Tibial nerve (tissue), 4 donors: ENCODE results near the gene FBXL22. TPM values are rescaled to one million over a fixed set of nuclear protein-coding genes. Genes with fewer than 3 reads are reported as not detected.
A peak's percentile ranks its signal among the peaks of the same experiment; 100 is the strongest.

ENCODE experiments used
- DNase-seq, 2 donors: peaks; one replicate each; pipeline ENCODE4 v3.0.0-alpha.2; 2019; ENCODE audit warnings: low spot score in 2 of 2
- H3K27ac ChIP-seq, 4 donors: fragments of 200-600 bp; sonication (generic) in 3 of 4; one replicate each; pipeline ENCODE4 v1.5.1; 2017 to 2019; ENCODE audit warnings: mild to moderate bottlenecking in 1 of 4
- H3K27me3 ChIP-seq, 2 donors: fragments of 200-600 bp; sonication (generic) in 1 of 2; one replicate each; pipeline versions ENCODE4 v1.5.1 to v1.6.0; 2017 to 2019
- H3K36me3 ChIP-seq, 3 donors: fragments of 200-600 bp; sonication (generic); one replicate each; pipeline ENCODE4 v1.5.1; 2018 to 2019
- H3K4me1 ChIP-seq, 4 donors: fragments of 200-600 bp; sonication (generic) in 3 of 4; one replicate each; pipeline ENCODE4 v1.5.1; 2017 to 2019
- H3K4me3 ChIP-seq, 4 donors: fragments of 200-600 bp; sonication (generic) in 3 of 4; one replicate each; pipeline ENCODE4 v1.5.1; 2017 to 2019; ENCODE audit warnings: mild to moderate bottlenecking in 1 of 4, moderate library complexity in 1 of 4
- H3K9me3 ChIP-seq, 4 donors: fragments of 200-600 bp; sonication (generic) in 3 of 4; one replicate each; pipeline ENCODE4 v1.5.1; 2017 to 2019
- CTCF ChIP-seq, 5 experiments: fragments of 200-600 bp in 3 of 5; fragments of 450-650 bp in 2 of 5; sonication (generic) in 3 of 5; IDR thresholded peaks; one replicate each; pipeline ENCODE4 v1.5.1; 2016 to 2019; ENCODE audit warnings: antibody characterized with exemption in 5 of 5, mild to moderate bottlenecking in 3 of 5, moderate library complexity in 2 of 5
- EP300 ChIP-seq, 2 donors: sonication (generic); formaldehyde crosslinking; IDR thresholded peaks; one replicate each; pipeline ENCODE4 v1.6.1; 2017; ENCODE audit warnings: antibody characterized with exemption in 2 of 2, mild to moderate bottlenecking in 1 of 2
- POLR2A ChIP-seq, 2 donors: fragments of 450-650 bp; IDR thresholded peaks; one replicate each; pipeline ENCODE4 v1.6.1; 2017; ENCODE audit warnings: antibody characterized with exemption in 2 of 2, mild to moderate bottlenecking in 2 of 2, moderate library complexity in 2 of 2
- WGBS, 2 donors: methylation state at CpG; one replicate each; pipeline ENCODE4 v1.1.5; 2018; 5-methylcytosine and 5-hydroxymethylcytosine counted together
- total RNA-seq, 4 donors: library from RNA; depleted of rRNA; stranded (reverse); fragments of >200 nt; gene quantifications; one replicate each; pipeline ENCODE4 v1.1.0, GENCODE V29; 2016

FBXL22 gene
- 1 to 10 TPM in 2 of 4 donors, under 1 TPM in 1, not detected in 1; 0.63 to 2.8 (median 2.7) TPM for total RNA-seq

- Histone ChIP-seq H3K4me1 (peaks cover 0 to 52% (median 18%) of the 10 kb centered on the region in 4 donors), H3K27ac (peak within 1 kb of the TSS; percentile 35 to 92 (median 85)), H3K9me3 (no peaks in the 10 kb centered on the region), H3K27me3 (no peaks in the 10 kb centered on the region), H3K36me3 (peaks cover 0 to 24% (median 0%) of the 10 kb centered on the region in 3 donors), H3K4me3 (peak within 1 kb of the TSS in 1 of 4 donors; percentile 25)
- no peak for TF ChIP-seq EP300 (IDR thresholded peaks at IDR 0.05)
- TF ChIP-seq POLR2A (IDR thresholded peaks at IDR 0.05): no peak
- TF ChIP-seq CTCF (IDR thresholded peaks at IDR 0.05): no peak
- no peak for DNase-seq
- WGBS, 2 donors: 49 to 62% methylated on average over 20 to 23 of the region's 23 CpGs
Observed at GRCh38 chr15:63597038-63597790, at the start of gene FBXL22. Gene FBXL22, plus strand, starts transcription at chr15:63597387. Its CDS starts 6 bp downstream, at chr15:63597393.

- Histone ChIP-seq H3K27me3 (no peaks in the 10 kb centered on the region), H3K27ac (no peak overlapping the region), H3K4me3 (no peak overlapping the region), H3K9me3 (no peaks in the 10 kb centered on the region), H3K36me3 (peaks cover 0 to 13% (median 0%) of the 10 kb centered on the region in 3 donors), H3K4me1 (peaks cover 0 to 38% (median 20%) of the 10 kb centered on the region in 4 donors)
- 39 to 40% methylated on average over 1 of the region's 1 CpG for WGBS, 2 donors
- DNase-seq: no peak
- TF ChIP-seq POLR2A (IDR thresholded peaks at IDR 0.05) (no peak), CTCF (IDR thresholded peaks at IDR 0.05) (no peak), EP300 (IDR thresholded peaks at IDR 0.05) (no peak)
Observed at GRCh38 chr15:63551400-63551799, 45.8 kb upstream of the FBXL22 start.

- no peak overlapping the region for H3K4me3 ChIP-seq
- TF ChIP-seq POLR2A (IDR thresholded peaks at IDR 0.05) (no peak), EP300 (IDR thresholded peaks at IDR 0.05) (peak in 1 of 2 donors; percentile 75), CTCF (IDR thresholded peaks at IDR 0.05) (no peak)
- 4 to 5% methylated on average over 3 of the region's 3 CpGs for WGBS, 2 donors
Observed at GRCh38 chr15:63553388-63553791, 43.8 kb upstream of the FBXL22 start.

GRCh38 chr15:63554337-63554927 lies 42.8 kb upstream of the FBXL22 start:
- no peak for TF ChIP-seq EP300 (IDR thresholded peaks at IDR 0.05)
- no peak for TF ChIP-seq CTCF (IDR thresholded peaks at IDR 0.05)
- no peak for TF ChIP-seq POLR2A (IDR thresholded peaks at IDR 0.05)
- no peaks in the 10 kb centered on the region for H3K9me3 ChIP-seq
- no peaks in the 10 kb centered on the region for H3K27me3 ChIP-seq
- H3K4me1 ChIP-seq: peaks cover 0 to 42% (median 20%) of the 10 kb centered on the region in 4 donors
- H3K4me3 ChIP-seq: no peak overlapping the region
- no peak for DNase-seq
- peaks cover 0 to 19% (median 0%) of the 10 kb centered on the region in 3 donors for H3K36me3 ChIP-seq
- WGBS, 2 donors: 92 to 97% methylated on average over 2 of the region's 2 CpGs
- no peak overlapping the region for H3K27ac ChIP-seq

More at GRCh38 chr15:63553388-63553791, 43.8 kb upstream of the FBXL22 start:
- peak in 1 of 2 donors; percentile 15 for DNase-seq
- Histone ChIP-seq H3K4me1 (peaks cover 0 to 42% (median 20%) of the 10 kb centered on the region in 4 donors), H3K9me3 (no peaks in the 10 kb centered on the region), H3K36me3 (peaks cover 0 to 19% (median 0%) of the 10 kb centered on the region in 3 donors), H3K27me3 (no peaks in the 10 kb centered on the region), H3K27ac (peak overlapping the region in 2 of 4 donors; percentile 54 to 71)

GRCh38 chr15:63555507-63555906 lies 41.7 kb upstream of the FBXL22 start:
- Histone ChIP-seq H3K4me3 (no peak overlapping the region), H3K9me3 (no peaks in the 10 kb centered on the region), H3K27ac (no peak overlapping the region), H3K27me3 (no peaks in the 10 kb centered on the region), H3K36me3 (peaks cover 0 to 22% (median under 1%) of the 10 kb centered on the region in 3 donors), H3K4me1 (peaks cover 0 to 42% (median 20%) of the 10 kb centered on the region in 4 donors)
- DNase-seq: no peak
- TF ChIP-seq POLR2A (IDR thresholded peaks at IDR 0.05) (no peak), CTCF (IDR thresholded peaks at IDR 0.05) (no peak), EP300 (IDR thresholded peaks at IDR 0.05) (no peak)
